Keratinocyte (primary cell): ENCODE measurements around the gene SLAIN2. TPM values are rescaled to one million over a fixed set of nuclear protein-coding genes. Genes with fewer than 3 reads are reported as not detected.
A peak's percentile ranks its signal among the peaks of the same experiment; 100 is the strongest.

Experiments used
- DNase-seq: peaks from one replicate; pipeline ENCODE4 v3.0.0-alpha.2; 2011; ENCODE audit warnings: low read depth, missing footprints, low spot score
- FAIRE-seq: peaks from 2 replicates; lab custom pipeline; 2011; peaks lifted over from hg19 to GRCh38; lab: Jason Lieb, UNC
- H2AFZ ChIP-seq: 2 replicates; pipeline ENCODE4 v1.6.0; 2012; ENCODE audit warnings: low read length, control low read depth, inconsistent platforms; ENCODE audit not compliant: control insufficient read depth
- H3K27ac ChIP-seq: 2 replicates; pipeline ENCODE4 v1.5.1; 2011; ENCODE audit warnings: low read length; ENCODE audit not compliant: control insufficient read depth, insufficient read depth
- H3K27me3 ChIP-seq: 3 replicates; pipeline ENCODE4 v1.6.0; 2011; ENCODE audit warnings: low read length; ENCODE audit not compliant: control insufficient read depth, insufficient read depth; ENCODE audit errors: extremely low read depth
- H3K36me3 ChIP-seq, 2 experiments: 2 replicates in 1 of 2; 3 replicates in 1 of 2; pipeline ENCODE4 v1.5.1; 2011; ENCODE audit warnings: low read length in 2 of 2, mild to moderate bottlenecking in 1 of 2; ENCODE audit not compliant: control insufficient read depth in 2 of 2, insufficient read depth in 2 of 2; ENCODE audit errors: extremely low read depth in 1 of 2
- H3K4me1 ChIP-seq: 3 replicates; pipeline ENCODE4 v1.5.1; 2011; ENCODE audit warnings: low read length; ENCODE audit not compliant: control insufficient read depth, insufficient read depth; ENCODE audit errors: extremely low read depth
- H3K4me2 ChIP-seq: 3 replicates; pipeline ENCODE4 v1.6.0; 2011; ENCODE audit warnings: low read depth, low read length; ENCODE audit not compliant: control insufficient read depth, insufficient read depth; ENCODE audit errors: extremely low read depth
- H3K4me3 ChIP-seq, 3 experiments: fragments of 200-600 bp in 1 of 3; sonication (generic) in 1 of 3; 2 replicates in 2 of 3; 3 replicates in 1 of 3; pipeline ENCODE4 v1.5.1; 2011 to 2016; ENCODE audit warnings: low read length in 3 of 3, mild to moderate bottlenecking in 3 of 3, control low read depth in 2 of 3, inconsistent platforms in 1 of 3, low read depth in 1 of 3, mixed read lengths in 1 of 3, mixed run types in 1 of 3, moderate library complexity in 1 of 3; ENCODE audit not compliant: control insufficient read depth in 2 of 3, insufficient read depth in 2 of 3; ENCODE audit errors: extremely low read depth in 1 of 3
- H3K79me2 ChIP-seq: 2 replicates; pipeline ENCODE4 v1.6.0; 2012; ENCODE audit warnings: low read length; ENCODE audit not compliant: control insufficient read depth, insufficient read depth
- H3K9ac ChIP-seq: 3 replicates; pipeline ENCODE4 v1.6.0; 2011; ENCODE audit warnings: low read length; ENCODE audit not compliant: control insufficient read depth, insufficient read depth; ENCODE audit errors: extremely low read depth
- H3K9me1 ChIP-seq: 3 replicates; pipeline ENCODE4 v1.6.0; 2011; ENCODE audit warnings: low read length; ENCODE audit not compliant: control insufficient read depth, insufficient read depth; ENCODE audit errors: extremely low read depth
- H3K9me3 ChIP-seq: 2 replicates; pipeline ENCODE4 v1.5.1; 2012; ENCODE audit warnings: low read depth, low read length; ENCODE audit not compliant: control insufficient read depth
- H4K20me1 ChIP-seq: 3 replicates; pipeline ENCODE4 v1.6.0; 2011; ENCODE audit warnings: low read length; ENCODE audit not compliant: control insufficient read depth, insufficient read depth; ENCODE audit errors: extremely low read depth
- EZH2 ChIP-seq: IDR thresholded peaks from one replicate; pipeline ENCODE4 v1.6.1; 2012; ENCODE audit warnings: inconsistent platforms, mild to moderate bottlenecking, low read length, moderate library complexity
- dilution Hi-C: fragments of 300-500 bp; cut with MboI; formaldehyde crosslinking; loops from one replicate; pipeline ENCODE4 v1.7.0; 2020; ENCODE audit warnings: low sequenced_read_pairs; ENCODE audit not compliant: extremely low pct_ligation_motif_present
- polyA plus RNA-seq, 5 experiments: library from polyadenylated mRNA; depleted of rRNA in 3 of 5; stranded (reverse) in 3 of 5; stranded (forward) in 1 of 5; unstranded in 1 of 5; fragments of >200 nt; gene quantifications; 1 replicate in 1 of 5; 2 replicates in 3 of 5; 3 replicates in 1 of 5; pipeline versions ENCODE4 v1.2.1 to v1.2.3, GENCODE V29; 2011 to 2012; ENCODE audit warnings: missing spikeins in 2 of 5, low read depth in 1 of 5, low replicate concordance in 1 of 5
- TF ChIP-seq, protein P1 (sequence below), 3 experiments: IDR thresholded peaks in 1 of 3; conservative IDR thresholded peaks in 1 of 3; optimal IDR thresholded peaks in 1 of 3; 2 replicates in 2 of 3; 3 replicates in 1 of 3; pipeline versions ENCODE3 to v1.5.1; 2011; ENCODE audit warnings: low read length in 3 of 3, mild to moderate bottlenecking in 3 of 3, moderate library complexity in 2 of 3, control low read depth in 1 of 3, inconsistent platforms in 1 of 3; ENCODE audit not compliant: insufficient read depth in 2 of 3; ENCODE audit errors: extremely low read depth in 1 of 3

SLAIN2 gene
- polyA plus RNA-seq, 1 donor (not counting 4 experiments of a cell fraction or from before 2014, with no cell fraction given): 72.4 TPM

DNA sequence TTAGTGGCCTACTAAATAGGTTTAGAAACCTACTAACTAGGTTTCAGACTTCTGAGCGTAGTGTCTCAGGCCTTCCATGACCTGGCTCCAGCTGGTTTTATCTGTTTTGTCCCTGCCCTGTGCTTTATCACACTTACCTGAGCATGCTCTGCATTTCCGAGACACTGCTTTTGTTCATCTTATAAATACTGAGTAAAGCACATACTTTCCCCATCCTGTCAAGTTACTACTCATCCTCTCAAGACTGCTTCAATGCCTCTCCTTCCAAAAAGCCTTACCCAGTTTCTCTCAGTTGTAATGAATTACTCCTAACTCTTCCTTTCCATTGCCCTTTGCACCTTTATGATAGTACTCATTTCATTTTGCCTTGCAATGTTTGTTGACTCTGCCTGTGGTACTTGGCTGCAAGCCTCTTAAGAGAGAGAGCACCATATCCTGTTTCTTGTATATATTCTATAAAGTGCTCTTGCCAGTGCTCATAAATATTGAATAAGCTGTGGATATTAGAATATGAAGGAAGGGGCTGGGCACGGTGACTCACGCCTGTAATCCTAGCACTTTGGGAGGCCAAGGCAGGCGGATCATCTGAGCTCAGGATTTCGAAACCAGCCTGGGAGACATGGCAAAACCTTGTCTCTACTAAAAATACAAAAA lies 34.4 kb downstream of the SLAIN2 start:
- H2AFZ ChIP-seq: no peak overlapping the region
- peak overlapping the region; percentile 43 for H3K4me2 ChIP-seq
- H3K9me1 ChIP-seq: no peaks in the 10 kb centered on the region
- H3K79me2 ChIP-seq: peaks cover 36% of the 10 kb centered on the region
- H3K27ac ChIP-seq: peak overlapping the region; percentile 70
- TF ChIP-seq, protein P1, sequence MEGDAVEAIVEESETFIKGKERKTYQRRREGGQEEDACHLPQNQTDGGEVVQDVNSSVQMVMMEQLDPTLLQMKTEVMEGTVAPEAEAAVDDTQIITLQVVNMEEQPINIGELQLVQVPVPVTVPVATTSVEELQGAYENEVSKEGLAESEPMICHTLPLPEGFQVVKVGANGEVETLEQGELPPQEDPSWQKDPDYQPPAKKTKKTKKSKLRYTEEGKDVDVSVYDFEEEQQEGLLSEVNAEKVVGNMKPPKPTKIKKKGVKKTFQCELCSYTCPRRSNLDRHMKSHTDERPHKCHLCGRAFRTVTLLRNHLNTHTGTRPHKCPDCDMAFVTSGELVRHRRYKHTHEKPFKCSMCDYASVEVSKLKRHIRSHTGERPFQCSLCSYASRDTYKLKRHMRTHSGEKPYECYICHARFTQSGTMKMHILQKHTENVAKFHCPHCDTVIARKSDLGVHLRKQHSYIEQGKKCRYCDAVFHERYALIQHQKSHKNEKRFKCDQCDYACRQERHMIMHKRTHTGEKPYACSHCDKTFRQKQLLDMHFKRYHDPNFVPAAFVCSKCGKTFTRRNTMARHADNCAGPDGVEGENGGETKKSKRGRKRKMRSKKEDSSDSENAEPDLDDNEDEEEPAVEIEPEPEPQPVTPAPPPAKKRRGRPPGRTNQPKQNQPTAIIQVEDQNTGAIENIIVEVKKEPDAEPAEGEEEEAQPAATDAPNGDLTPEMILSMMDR (optimal IDR thresholded peaks at IDR 0.05 in 1 of 3, IDR thresholded peaks at IDR 0.05 in 1 of 3, conservative IDR thresholded peaks at IDR 0.05 in 1 of 3; ENCODE audit: extremely low read depth in 1 of 3, insufficient read depth in 2 of 3, low read length in 3 of 3): no peak
- no peak for TF ChIP-seq EZH2
- no peaks in the 10 kb centered on the region for H3K27me3 ChIP-seq
- FAIRE-seq: peak; percentile 87
- peaks cover 31% of the 10 kb centered on the region for H3K4me1 ChIP-seq
- DNase-seq: peak; percentile 26
- no peaks in the 10 kb centered on the region for H4K20me1 ChIP-seq
- peak overlapping the region in 1 of 3 experiments; percentile 39 for H3K4me3 ChIP-seq
- peaks cover 0 to 3% of the 10 kb centered on the region in 2 experiments for H3K36me3 ChIP-seq
- dilution Hi-C loops: no loop called here
- no peaks in the 10 kb centered on the region for H3K9me3 ChIP-seq
- H3K9ac ChIP-seq: peak overlapping the region; percentile 45

DNA sequence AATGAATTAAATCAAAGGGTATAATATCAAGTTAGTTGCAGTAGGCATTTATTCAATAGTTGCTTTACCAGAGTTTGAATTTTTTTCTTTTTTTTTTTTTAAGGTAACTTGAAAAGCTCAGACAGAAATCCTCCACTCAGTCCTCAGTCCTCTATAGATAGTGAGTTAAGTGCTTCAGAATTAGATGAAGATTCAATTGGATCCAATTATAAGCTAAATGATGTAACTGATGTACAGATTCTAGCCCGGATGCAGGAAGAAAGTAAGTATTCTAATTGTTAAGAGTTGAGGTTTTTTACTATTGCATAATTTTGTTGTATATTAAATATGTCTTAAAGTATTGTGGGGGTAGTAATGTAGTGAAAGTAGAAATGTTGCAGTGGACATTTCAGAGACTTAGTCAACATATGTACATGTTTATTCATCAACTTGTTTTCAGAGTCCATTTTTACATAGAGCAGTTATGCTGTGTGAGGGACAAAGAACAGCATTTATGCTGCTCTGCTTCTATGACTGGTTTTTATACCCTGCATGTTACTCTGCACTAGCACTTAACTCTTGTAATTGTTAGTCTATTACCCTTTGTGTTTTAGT lies 38.4 kb downstream of the SLAIN2 start:
- H3K79me2 ChIP-seq: peaks cover 21% of the 10 kb centered on the region
- H3K9me1 ChIP-seq: no peaks in the 10 kb centered on the region
- no peak overlapping the region for H3K4me3 ChIP-seq
- no peaks in the 10 kb centered on the region for H3K27me3 ChIP-seq
- no peak overlapping the region for H3K9ac ChIP-seq
- H3K4me2 ChIP-seq: no peak overlapping the region
- H3K9me3 ChIP-seq: no peaks in the 10 kb centered on the region
- no peak overlapping the region for H3K27ac ChIP-seq
- DNase-seq: no peak
- FAIRE-seq: peak; percentile 34
- TF ChIP-seq EZH2: no peak
- TF ChIP-seq, protein P1 (optimal IDR thresholded peaks at IDR 0.05 in 1 of 3, IDR thresholded peaks at IDR 0.05 in 1 of 3, conservative IDR thresholded peaks at IDR 0.05 in 1 of 3; ENCODE audit: extremely low read depth in 1 of 3, insufficient read depth in 2 of 3, low read length in 3 of 3): no peak
- no peaks in the 10 kb centered on the region for H4K20me1 ChIP-seq
- peaks cover 35% of the 10 kb centered on the region for H3K4me1 ChIP-seq
- dilution Hi-C loops: no loop called here
- peaks cover 2 to 12% of the 10 kb centered on the region in 2 experiments for H3K36me3 ChIP-seq
- no peak overlapping the region for H2AFZ ChIP-seq
